Gastrocnemius medialis (tissue), 4 donors: ENCODE data around the gene SLC41A3.

ENCODE experiments used
- CTCF ChIP-seq, 5 experiments: fragments of 450-650 bp in 3 of 5; fragments of 200-600 bp in 2 of 5; sonication (generic) in 2 of 5; IDR thresholded peaks in 4 of 5; conservative IDR thresholded peaks in 1 of 5; 1 replicate in 4 of 5; 2 replicates in 1 of 5; pipeline ENCODE4 v1.5.1; 2016 to 2019; ENCODE audit warnings: antibody characterized with exemption in 5 of 5, mild to moderate bottlenecking in 3 of 5, moderate library complexity in 3 of 5
- POLR2A ChIP-seq, 2 donors: fragments of 450-650 bp; IDR thresholded peaks; one replicate each; pipeline ENCODE4 v1.6.1; 2017; ENCODE audit warnings: antibody characterized with exemption in 2 of 2, mild to moderate bottlenecking in 2 of 2, moderate library complexity in 2 of 2

- TF ChIP-seq POLR2A (IDR thresholded peaks at IDR 0.05) (no peak), CTCF (IDR thresholded peaks at IDR 0.05 in 4 of 5, conservative IDR thresholded peaks at IDR 0.05 in 1 of 5) (no peak)
Observed at GRCh38 chr3:126051741-126052140, 32.2 kb downstream of the SLC41A3 start.
